T-cell (primary cell): ENCODE data around the gene ETV6. TPM values are rescaled to one million over a fixed set of nuclear protein-coding genes. Genes with fewer than 3 reads are reported as not detected.

Source experiments
- ATAC-seq, 4 experiments: fragments of 200-7000 bp in 3 of 4; fragments of 150-1000 bp in 1 of 4; cut with Tn5 transposase; replicated peaks in 1 of 4; 1 replicate in 3 of 4; 2 replicates in 1 of 4; pipeline ENCODE4 v1.10.0; 2021; ENCODE audit warnings: moderate library complexity in 3 of 4, mild to moderate bottlenecking in 2 of 4, moderate number of reproducible peaks in 1 of 4
- CTCF ChIA-PET, 2 donors: fragments of 300-600 bp; sonication (Branson Sonifier 250); formaldehyde crosslinking; loops; one replicate each; lab custom pipeline; 2022; ENCODE audit warnings: antibody characterized with exemption in 2 of 2; lab: Charles Lee
- POLR2A ChIA-PET, 2 donors: fragments of 300-600 bp; sonication (Branson Sonifier 250); formaldehyde crosslinking; loops; one replicate each; lab custom pipeline; 2022; ENCODE audit warnings: antibody characterized with exemption in 2 of 2; lab: Charles Lee
- DNase-seq, 35 experiments: peaks; one replicate each; pipeline versions ENCODE4 v3.0.0 to v3.0.0-alpha.2; 2013 to 2023
- H3K27ac ChIP-seq: one replicate; pipeline ENCODE4 v1.5.1; 2013; ENCODE audit warnings: low read length
- H3K27me3 ChIP-seq, 2 experiments: replicated peaks in 1 of 2; 1 replicate in 1 of 2; 2 replicates in 1 of 2; pipeline versions ENCODE4 v1.6.1 to v1.7.0; 2013; ENCODE audit warnings: low read length in 1 of 2, mixed read lengths in 1 of 2; ENCODE audit not compliant: control insufficient read depth in 2 of 2, insufficient read depth in 2 of 2; ENCODE audit errors: extremely low read depth in 1 of 2
- H3K36me3 ChIP-seq, 2 donors: 1 replicate in 1 of 2; 2 replicates in 1 of 2; pipeline versions ENCODE4 v1.6.1 to v1.7.0; 2013; ENCODE audit warnings: low read length in 1 of 2; ENCODE audit not compliant: control insufficient read depth in 2 of 2, insufficient read depth in 1 of 2; ENCODE audit errors: extremely low read depth in 1 of 2
- H3K4me1 ChIP-seq, 2 experiments: 1 replicate in 1 of 2; 2 replicates in 1 of 2; pipeline versions ENCODE4 v1.6.1 to v1.7.0; 2013; ENCODE audit warnings: low read length in 2 of 2, mixed read lengths in 1 of 2; ENCODE audit not compliant: insufficient read depth in 2 of 2, control insufficient read depth in 1 of 2; ENCODE audit errors: extremely low read depth in 1 of 2
- H3K4me3 ChIP-seq, 2 donors: 1 replicate in 1 of 2; 2 replicates in 1 of 2; pipeline versions ENCODE4 v1.5.1 to v1.7.0; 2013; ENCODE audit warnings: mild to moderate bottlenecking in 2 of 2, low read length in 1 of 2, moderate library complexity in 1 of 2; ENCODE audit not compliant: control insufficient read depth in 1 of 2; ENCODE audit errors: extremely low read depth in 1 of 2
- H3K9me3 ChIP-seq: 2 replicates; pipeline ENCODE4 v1.7.0; 2013
- H3K27ac Mint-ChIP-seq, 2 donors: one replicate each; pipeline ENCODE4 v1.8.0; 2020 to 2021; ENCODE audit warnings: mild to moderate bottlenecking in 2 of 2, mixed read lengths in 2 of 2
- H3K27me3 Mint-ChIP-seq, 2 donors: one replicate each; pipeline ENCODE4 v1.8.0; 2021 to 2022; ENCODE audit warnings: mixed read lengths in 2 of 2
- H3K36me3 Mint-ChIP-seq: one replicate; pipeline ENCODE4 v1.8.0; 2021; ENCODE audit warnings: mixed read lengths
- H3K4me1 Mint-ChIP-seq, 3 donors: one replicate each; pipeline ENCODE4 v1.8.0; 2020 to 2022; ENCODE audit warnings: mixed read lengths in 3 of 3, mild to moderate bottlenecking in 1 of 3
- H3K4me3 Mint-ChIP-seq, 3 donors: one replicate each; pipeline ENCODE4 v1.8.0; 2020 to 2022; ENCODE audit warnings: mild to moderate bottlenecking in 3 of 3, mixed read lengths in 3 of 3, moderate library complexity in 3 of 3
- H3K9me3 Mint-ChIP-seq, 3 donors: one replicate each; pipeline ENCODE4 v1.8.0; 2020 to 2022; ENCODE audit warnings: mixed read lengths in 3 of 3
- WGBS: methylation state at CpG from one replicate; pipeline ENCODE4 v1.1.5; 2013; ENCODE audit warnings: missing lambda C conversion rate; ENCODE audit not compliant: insufficient coverage; 5-methylcytosine and 5-hydroxymethylcytosine counted together
- total RNA-seq, 35 experiments: library from RNA in 6 of 35; stranded (reverse) in 6 of 35; fragments of 120-200 nt in 1 of 35; gene quantifications; one replicate each; pipeline versions ENCODE4 v1.2.1 to v1.2.4 and lab custom pipeline; 2013 to 2026

ETV6 gene
- total RNA-seq, 5 donors from 2014 or later (not counting 1 experiment from before 2014, with no cell fraction given): 24.8 to 36.3 (median 31.3) TPM

- no peaks in the 10 kb centered on the region for H3K27me3 Mint-ChIP-seq
- peaks cover 40 to 49% (median 42%) of the 10 kb centered on the region in 3 donors for H3K4me1 Mint-ChIP-seq
- no CpG with 5 or more reads among the region's 5 CpGs for WGBS
- no peaks in the 10 kb centered on the region for H3K9me3 ChIP-seq
- ChIA-PET CTCF (interaction anchor here in 1 of 2 donors (0.5 kb wide), 1 partner anchor 1044 kb away, joined by 3 read pairs; no protein-coding TSS in a partner anchor), POLR2A (interaction anchor here in 1 of 2 donors (0.6 kb wide), 1 partner anchor 1543 kb away, joined by 3 read pairs; no protein-coding TSS in a partner anchor)
- no peaks in the 10 kb centered on the region for H3K4me1 ChIP-seq
- H3K27ac ChIP-seq: no peak overlapping the region
- peaks cover 25% of the 10 kb centered on the region for H3K36me3 Mint-ChIP-seq
- ATAC-seq (no peak), DNase-seq (no peak)
- no peak overlapping the region for H3K4me3 Mint-ChIP-seq
- no peak overlapping the region for H3K4me3 ChIP-seq
- no peaks in the 10 kb centered on the region for H3K27me3 ChIP-seq
- no peak overlapping the region for H3K27ac Mint-ChIP-seq
- H3K9me3 Mint-ChIP-seq: no peaks in the 10 kb centered on the region
- H3K36me3 ChIP-seq: no peaks in the 10 kb centered on the region
Measured at GRCh38 chr12:11694528-11694927, 45.1 kb downstream of the ETV6 start.

GRCh38 chr12:11695321-11695720 is 45.8 kb downstream of the ETV6 start:
- H3K4me1 Mint-ChIP-seq: peaks cover 37 to 43% (median 39%) of the 10 kb centered on the region in 3 donors

GRCh38 chr12:11696084-11696483 is 46.6 kb downstream of the ETV6 start:
- H3K9me3 ChIP-seq: no peaks in the 10 kb centered on the region
- H3K27ac Mint-ChIP-seq: no peak overlapping the region
- no peak overlapping the region for H3K4me3 Mint-ChIP-seq
- ChIA-PET CTCF (interaction anchor here in 1 of 2 donors (0.6 kb wide), 1 partner anchor 11 kb away, joined by 7 read pairs; no protein-coding TSS in a partner anchor), POLR2A (no interaction called here)
- DNase-seq (no peak), ATAC-seq (no peak)
- H3K4me3 ChIP-seq: no peak overlapping the region
- no peaks in the 10 kb centered on the region for H3K9me3 Mint-ChIP-seq
- H3K27me3 ChIP-seq: no peaks in the 10 kb centered on the region
- peaks cover 22% of the 10 kb centered on the region for H3K36me3 Mint-ChIP-seq
- WGBS: no CpG with 5 or more reads among the region's 3 CpGs
- no peaks in the 10 kb centered on the region for H3K36me3 ChIP-seq
- no peak overlapping the region for H3K27ac ChIP-seq
- H3K4me1 ChIP-seq: no peaks in the 10 kb centered on the region
- peaks cover 38 to 39% (median 38%) of the 10 kb centered on the region in 3 donors for H3K4me1 Mint-ChIP-seq
- no peaks in the 10 kb centered on the region for H3K27me3 Mint-ChIP-seq

More at GRCh38 chr12:11695321-11695720, 45.8 kb downstream of the ETV6 start:
- ATAC-seq: no peak
- Histone ChIP-seq H3K27ac (no peak overlapping the region), H3K4me1 (no peaks in the 10 kb centered on the region), H3K27me3 (no peaks in the 10 kb centered on the region), H3K9me3 (no peaks in the 10 kb centered on the region), H3K36me3 (no peaks in the 10 kb centered on the region), H3K4me3 (no peak overlapping the region)
- ChIA-PET POLR2A (interaction anchor here in 1 of 2 donors (0.6 kb wide), 1 partner anchor 1543 kb away, joined by 3 read pairs; no protein-coding TSS in a partner anchor), CTCF (no interaction called here)
- H3K36me3 Mint-ChIP-seq: peaks cover 25% of the 10 kb centered on the region
- no peak for DNase-seq
- H3K4me3 Mint-ChIP-seq: no peak overlapping the region
- no CpG with 5 or more reads among the region's 3 CpGs for WGBS
- no peak overlapping the region for H3K27ac Mint-ChIP-seq
- no peaks in the 10 kb centered on the region for H3K27me3 Mint-ChIP-seq
- no peaks in the 10 kb centered on the region for H3K9me3 Mint-ChIP-seq

GRCh38 chr12:11697131-11697530 is 47.7 kb downstream of the ETV6 start:
- Histone ChIP-seq H3K4me1 (no peaks in the 10 kb centered on the region), H3K36me3 (no peaks in the 10 kb centered on the region), H3K4me3 (no peak overlapping the region), H3K27me3 (no peaks in the 10 kb centered on the region), H3K27ac (no peak overlapping the region), H3K9me3 (no peaks in the 10 kb centered on the region)
- ATAC-seq: no peak
- Mint-ChIP-seq H3K36me3 (peaks cover 22% of the 10 kb centered on the region), H3K27me3 (no peaks in the 10 kb centered on the region), H3K4me3 (no peak overlapping the region), H3K4me1 (peaks cover 37 to 44% (median 42%) of the 10 kb centered on the region in 3 donors), H3K27ac (no peak overlapping the region), H3K9me3 (no peaks in the 10 kb centered on the region)
- ChIA-PET POLR2A (interaction anchor here in 1 of 2 donors (0.6 kb wide), 1 partner anchor 195 kb away, joined by 4 read pairs; no protein-coding TSS in a partner anchor), CTCF (interaction anchor here in 1 of 2 donors (0.7 kb wide), 1 partner anchor 57 kb away, joined by 3 read pairs; no protein-coding TSS in a partner anchor)
- 93% methylated on average over 1 of the region's 5 CpGs for WGBS
- no peak for DNase-seq

GRCh38 chr12:11697670-11698387 is 48.4 kb downstream of the ETV6 start:
- Histone ChIP-seq H3K27me3 (no peaks in the 10 kb centered on the region), H3K9me3 (no peaks in the 10 kb centered on the region), H3K27ac (no peak overlapping the region), H3K4me1 (no peaks in the 10 kb centered on the region), H3K36me3 (no peaks in the 10 kb centered on the region), H3K4me3 (no peak overlapping the region)
- no peaks in the 10 kb centered on the region for H3K9me3 Mint-ChIP-seq
- ATAC-seq (no peak), DNase-seq (no peak)
- WGBS: no CpG with 5 or more reads among the region's 3 CpGs
- H3K4me1 Mint-ChIP-seq: peaks cover 34 to 45% (median 43%) of the 10 kb centered on the region in 3 donors
- no peaks in the 10 kb centered on the region for H3K27me3 Mint-ChIP-seq
- peak overlapping the region in 1 of 2 donors; percentile 22 for H3K27ac Mint-ChIP-seq
- H3K4me3 Mint-ChIP-seq: no peak overlapping the region
- H3K36me3 Mint-ChIP-seq: peaks cover 22% of the 10 kb centered on the region
- POLR2A ChIA-PET: interaction anchor here in 1 of 2 donors (0.6 kb wide), 1 partner anchor 194 kb away, joined by 4 read pairs; no protein-coding TSS in a partner anchor
- CTCF ChIA-PET: interaction anchor here in 1 of 2 donors (0.5 to 0.7 kb wide), 2 partner anchors 57 to 91 kb away, joined by 3 read pairs; no protein-coding TSS in a partner anchor

- no peaks in the 10 kb centered on the region for H3K4me1 ChIP-seq
- no peak for ATAC-seq
- ChIA-PET POLR2A (no interaction called here), CTCF (interaction anchor here in 1 of 2 donors (0.5 to 0.6 kb wide), 2 partner anchors 50 to 92 kb away, joined by 3 read pairs; no protein-coding TSS in a partner anchor)
- no peak for DNase-seq
- no peak overlapping the region for H3K4me3 ChIP-seq
- Mint-ChIP-seq H3K36me3 (peaks cover 22% of the 10 kb centered on the region), H3K27ac (no peak overlapping the region), H3K4me1 (peaks cover 33 to 45% (median 39%) of the 10 kb centered on the region in 3 donors), H3K9me3 (no peaks in the 10 kb centered on the region), H3K4me3 (no peak overlapping the region), H3K27me3 (no peaks in the 10 kb centered on the region)
- no peaks in the 10 kb centered on the region for H3K36me3 ChIP-seq
- no peak overlapping the region for H3K27ac ChIP-seq
- H3K9me3 ChIP-seq: no peaks in the 10 kb centered on the region
- H3K27me3 ChIP-seq: no peaks in the 10 kb centered on the region
- WGBS: no CpG with 5 or more reads among the region's 2 CpGs
Measured at GRCh38 chr12:11698729-11699128, 49.3 kb downstream of the ETV6 start.
